H9 (cell line): ENCODE data around the gene ARIH1. TPM values are rescaled to one million over a fixed set of nuclear protein-coding genes. Genes with fewer than 3 reads are reported as not detected.

Source experiments
- DNase-seq: peaks from one replicate; pipeline ENCODE4 v3.0.0-alpha.2; 2017
- H2AFZ ChIP-seq: one replicate; pipeline ENCODE4 v1.6.1; 2013; ENCODE audit warnings: mild to moderate bottlenecking, low read length, control low read depth, moderate library complexity
- H2AK5ac ChIP-seq: 2 replicates; pipeline ENCODE4 v1.6.1; 2013; ENCODE audit warnings: low read length, control low read depth, mixed read lengths; ENCODE audit not compliant: insufficient read length
- H2BK120ac ChIP-seq: one replicate; pipeline ENCODE4 v1.6.1; 2013; ENCODE audit warnings: low read depth, mild to moderate bottlenecking, low read length, control low read depth, inconsistent platforms; ENCODE audit not compliant: poor library complexity, severe bottlenecking
- H2BK12ac ChIP-seq: 2 replicates; pipeline ENCODE4 v1.6.1; 2013; ENCODE audit warnings: low read length, control low read depth, mixed read lengths, low read depth; ENCODE audit not compliant: insufficient read length
- H2BK15ac ChIP-seq: 2 replicates; pipeline ENCODE4 v1.6.1; 2013; ENCODE audit warnings: low read depth, low read length, control low read depth
- H2BK20ac ChIP-seq: one replicate; pipeline ENCODE4 v1.6.1; 2013; ENCODE audit warnings: low read depth, mild to moderate bottlenecking, low read length, control low read depth, inconsistent platforms; ENCODE audit not compliant: poor library complexity, severe bottlenecking
- H2BK5ac ChIP-seq: 2 replicates; pipeline ENCODE4 v1.6.1; 2013; ENCODE audit warnings: low read length, control low read depth, mixed read lengths; ENCODE audit not compliant: insufficient read length
- H3K14ac ChIP-seq: 2 replicates; pipeline ENCODE4 v1.6.1; 2013; ENCODE audit warnings: low read length, control low read depth; ENCODE audit not compliant: insufficient read depth
- H3K18ac ChIP-seq: 2 replicates; pipeline ENCODE4 v1.6.1; 2013; ENCODE audit warnings: low read depth, mild to moderate bottlenecking, mixed read lengths, low read length, control low read depth; ENCODE audit not compliant: insufficient read length
- H3K23ac ChIP-seq: 2 replicates; pipeline ENCODE4 v1.6.1; 2013; ENCODE audit warnings: low read length, control low read depth, mixed read lengths, low read depth; ENCODE audit not compliant: insufficient read length
- H3K23me2 ChIP-seq: 2 replicates; pipeline ENCODE4 v1.6.1; 2013; ENCODE audit warnings: low read depth, mild to moderate bottlenecking, mixed read lengths, low read length, control low read depth; ENCODE audit not compliant: insufficient read length, poor library complexity, severe bottlenecking
- H3K27ac ChIP-seq: 2 replicates; pipeline ENCODE4 v1.5.1; 2013; ENCODE audit warnings: low read length, control low read depth, mixed read lengths, low read depth; ENCODE audit not compliant: insufficient read length
- H3K27me3 ChIP-seq: 2 replicates; pipeline ENCODE4 v1.6.1; 2013; ENCODE audit warnings: low read length, control low read depth, inconsistent platforms; ENCODE audit not compliant: insufficient read depth
- H3K4ac ChIP-seq: 2 replicates; pipeline ENCODE4 v1.6.1; 2013; ENCODE audit warnings: low read depth, mild to moderate bottlenecking, control low read depth, inconsistent platforms, low read length, moderate library complexity
- H3K4me1 ChIP-seq: 2 replicates; pipeline ENCODE4 v1.6.1; 2013; ENCODE audit warnings: low read length, control low read depth, inconsistent platforms; ENCODE audit not compliant: insufficient read depth
- H3K4me2 ChIP-seq: 2 replicates; pipeline ENCODE4 v1.6.1; 2013; ENCODE audit warnings: low read length, control low read depth, mixed read lengths; ENCODE audit not compliant: insufficient read length, insufficient read depth
- H3K56ac ChIP-seq: 2 replicates; pipeline ENCODE4 v1.6.1; 2013; ENCODE audit warnings: low read depth, mild to moderate bottlenecking, mixed read lengths, low read length, control low read depth; ENCODE audit not compliant: insufficient read length
- H3K79me1 ChIP-seq: 2 replicates; pipeline ENCODE4 v1.6.1; 2013; ENCODE audit warnings: low read depth, mild to moderate bottlenecking, moderate library complexity, low read length, control low read depth, inconsistent platforms; ENCODE audit not compliant: insufficient read depth, poor library complexity, severe bottlenecking
- H3K79me2 ChIP-seq: 2 replicates; pipeline ENCODE4 v1.6.1; 2013; ENCODE audit warnings: low read length, control low read depth, inconsistent platforms; ENCODE audit not compliant: insufficient read depth
- H3K9ac ChIP-seq: 2 replicates; pipeline ENCODE4 v1.6.1; 2013; ENCODE audit warnings: low read length, control low read depth, mixed read lengths; ENCODE audit not compliant: insufficient read length; ENCODE audit errors: extremely low read depth
- H3K9me3 ChIP-seq: one replicate; pipeline ENCODE4 v1.6.1; 2013; ENCODE audit warnings: low read depth, low read length, inconsistent platforms; ENCODE audit not compliant: control insufficient read depth
- H3T11ph ChIP-seq: one replicate; pipeline ENCODE4 v1.6.1; 2013; ENCODE audit warnings: mild to moderate bottlenecking, low read length, control low read depth, inconsistent platforms
- H4K20me1 ChIP-seq: one replicate; pipeline ENCODE4 v1.6.1; 2013; ENCODE audit not compliant: control insufficient read depth, insufficient read length, insufficient read depth
- H4K5ac ChIP-seq: 2 replicates; pipeline ENCODE4 v1.6.1; 2013; ENCODE audit warnings: low read depth, mild to moderate bottlenecking, mixed read lengths, low read length, control low read depth; ENCODE audit not compliant: insufficient read length
- H4K8ac ChIP-seq: replicated peaks from 2 replicates; pipeline ENCODE4 v1.6.1; 2013; ENCODE audit warnings: low read length, control low read depth, mixed read lengths, low read depth; ENCODE audit not compliant: insufficient read length
- H4K91ac ChIP-seq: 2 replicates; pipeline ENCODE4 v1.6.1; 2013; ENCODE audit warnings: low read depth, mild to moderate bottlenecking, moderate library complexity, mixed read lengths, low read length, control low read depth; ENCODE audit not compliant: insufficient read length
- H3K27ac Mint-ChIP-seq, 3 experiments: 2 replicates in 2 of 3; 3 replicates in 1 of 3; pipeline ENCODE4 v1.8.0; 2020 to 2021; ENCODE audit warnings: mixed read lengths in 3 of 3, mild to moderate bottlenecking in 1 of 3, moderate library complexity in 1 of 3
- H3K27me3 Mint-ChIP-seq: 2 replicates; pipeline ENCODE4 v1.8.0; 2021; ENCODE audit warnings: low read depth, mild to moderate bottlenecking, moderate library complexity, mixed read lengths
- H3K36me3 Mint-ChIP-seq, 3 experiments: 2 replicates in 2 of 3; 3 replicates in 1 of 3; pipeline ENCODE4 v1.8.0; 2020 to 2021; ENCODE audit warnings: low read depth in 3 of 3, mixed read lengths in 3 of 3; ENCODE audit not compliant: insufficient read depth in 1 of 3
- H3K4me1 Mint-ChIP-seq, 2 experiments: 2 replicates each; pipeline ENCODE4 v1.8.0; 2020; ENCODE audit warnings: mixed read lengths in 2 of 2
- H3K4me3 Mint-ChIP-seq, 2 experiments: 2 replicates in 1 of 2; 3 replicates in 1 of 2; pipeline ENCODE4 v1.8.0; 2020 to 2021; ENCODE audit warnings: mild to moderate bottlenecking in 2 of 2, mixed read lengths in 2 of 2, moderate library complexity in 1 of 2
- H3K9me3 Mint-ChIP-seq, 2 experiments: 2 replicates in 1 of 2; 3 replicates in 1 of 2; pipeline ENCODE4 v1.8.0; 2020; ENCODE audit warnings: mild to moderate bottlenecking in 2 of 2, mixed read lengths in 2 of 2, moderate library complexity in 1 of 2
- total RNA-seq: library from RNA; stranded (reverse); gene quantifications from 2 replicates; pipeline ENCODE4 v1.2.1, GENCODE V29; 2021
- TF ChIP-seq, protein P1 (sequence below): fragments of 200-600 bp; sonication (generic); conservative IDR thresholded peaks from 3 replicates; pipeline ENCODE4 v1.8.0; 2021; ENCODE audit warnings: antibody characterized with exemption, mild to moderate bottlenecking

ARIH1 gene
- total RNA-seq, 1 experiment from 2014 or later = 158 TPM

GRCh38 chr15:72426753-72427152, 47.4 kb upstream of the ARIH1 start:
- H3K36me3 Mint-ChIP-seq = no peaks in the 10 kb centered on the region
- Histone ChIP-seq H3K18ac (no peak overlapping the region), H3K23me2 (no peaks in the 10 kb centered on the region), H3K79me1 (no peaks in the 10 kb centered on the region), H3K79me2 (no peaks in the 10 kb centered on the region), H2BK5ac (no peak overlapping the region), H3K23ac (no peak overlapping the region), H3K9me3 (no peaks in the 10 kb centered on the region), H3K27ac (no peak overlapping the region), H3K27me3 (no peaks in the 10 kb centered on the region), H3K9ac (no peak overlapping the region), H3K14ac (no peak overlapping the region), H2BK12ac (no peak overlapping the region), H2AFZ (no peak overlapping the region), H2BK20ac (no peak overlapping the region), H3K4me2 (no peak overlapping the region), H2BK120ac (no peak overlapping the region), H3T11ph (no peak overlapping the region), H3K4ac (no peak overlapping the region), H2BK15ac (no peak overlapping the region), H2AK5ac (no peak overlapping the region), H4K91ac (no peak overlapping the region), H3K56ac (no peak overlapping the region), H3K4me1 (no peaks in the 10 kb centered on the region), H4K20me1 (no peaks in the 10 kb centered on the region), H4K5ac (no peak overlapping the region), H4K8ac (no peak overlapping the region)
- H3K27me3 Mint-ChIP-seq = peaks cover 16% of the 10 kb centered on the region
- H3K4me3 Mint-ChIP-seq = no peak overlapping the region
- TF ChIP-seq, protein P1, sequence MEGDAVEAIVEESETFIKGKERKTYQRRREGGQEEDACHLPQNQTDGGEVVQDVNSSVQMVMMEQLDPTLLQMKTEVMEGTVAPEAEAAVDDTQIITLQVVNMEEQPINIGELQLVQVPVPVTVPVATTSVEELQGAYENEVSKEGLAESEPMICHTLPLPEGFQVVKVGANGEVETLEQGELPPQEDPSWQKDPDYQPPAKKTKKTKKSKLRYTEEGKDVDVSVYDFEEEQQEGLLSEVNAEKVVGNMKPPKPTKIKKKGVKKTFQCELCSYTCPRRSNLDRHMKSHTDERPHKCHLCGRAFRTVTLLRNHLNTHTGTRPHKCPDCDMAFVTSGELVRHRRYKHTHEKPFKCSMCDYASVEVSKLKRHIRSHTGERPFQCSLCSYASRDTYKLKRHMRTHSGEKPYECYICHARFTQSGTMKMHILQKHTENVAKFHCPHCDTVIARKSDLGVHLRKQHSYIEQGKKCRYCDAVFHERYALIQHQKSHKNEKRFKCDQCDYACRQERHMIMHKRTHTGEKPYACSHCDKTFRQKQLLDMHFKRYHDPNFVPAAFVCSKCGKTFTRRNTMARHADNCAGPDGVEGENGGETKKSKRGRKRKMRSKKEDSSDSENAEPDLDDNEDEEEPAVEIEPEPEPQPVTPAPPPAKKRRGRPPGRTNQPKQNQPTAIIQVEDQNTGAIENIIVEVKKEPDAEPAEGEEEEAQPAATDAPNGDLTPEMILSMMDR = no peak
- H3K27ac Mint-ChIP-seq = no peak overlapping the region
- H3K4me1 Mint-ChIP-seq = no peaks in the 10 kb centered on the region
- DNase-seq = no peak
- H3K9me3 Mint-ChIP-seq = peaks cover 30 to 37% of the 10 kb centered on the region in 2 experiments
